Breast epithelium (tissue), 3 donors: ENCODE data around the gene KLK10.

Experiments
- CTCF ChIP-seq, 3 donors: fragments of 450-650 bp; IDR thresholded peaks; one replicate each; pipeline ENCODE4 v1.5.1; 2016 to 2017; ENCODE audit warnings: antibody characterized with exemption in 3 of 3, mild to moderate bottlenecking in 3 of 3, moderate library complexity in 3 of 3
- POLR2A ChIP-seq: fragments of 450-650 bp; IDR thresholded peaks from one replicate; pipeline ENCODE4 v1.6.1; 2016; ENCODE audit warnings: antibody characterized with exemption, mild to moderate bottlenecking, moderate library complexity
- POLR2AphosphoS5 ChIP-seq, 3 donors: sonication (generic); formaldehyde crosslinking; IDR thresholded peaks; one replicate each; pipeline ENCODE4 v1.6.1; 2017; ENCODE audit warnings: antibody characterized with exemption in 3 of 3

GRCh38 chr19:50967929-50968715, 51.4 kb downstream of the KLK10 start:
- TF ChIP-seq CTCF (IDR thresholded peaks at IDR 0.05) (no peak), POLR2A (no peak), POLR2AphosphoS5 (IDR thresholded peaks at IDR 0.05) (no peak)
